B cell (primary cell): ENCODE measurements around the gene MYL6.

Source experiments
- EZH2 ChIP-seq: IDR thresholded peaks from 2 replicates; pipeline ENCODE4 v1.6.1; 2012; ENCODE audit warnings: borderline replicate concordance, low read depth, mild to moderate bottlenecking, moderate library complexity, low read length; ENCODE audit not compliant: insufficient read depth, poor library complexity, severe bottlenecking
- TF ChIP-seq, protein P1 (sequence below): fragments of 200-600 bp; IDR thresholded peaks from one replicate; pipeline ENCODE4 v1.8.0; 2022; ENCODE audit warnings: antibody characterized with exemption, mild to moderate bottlenecking

DNA sequence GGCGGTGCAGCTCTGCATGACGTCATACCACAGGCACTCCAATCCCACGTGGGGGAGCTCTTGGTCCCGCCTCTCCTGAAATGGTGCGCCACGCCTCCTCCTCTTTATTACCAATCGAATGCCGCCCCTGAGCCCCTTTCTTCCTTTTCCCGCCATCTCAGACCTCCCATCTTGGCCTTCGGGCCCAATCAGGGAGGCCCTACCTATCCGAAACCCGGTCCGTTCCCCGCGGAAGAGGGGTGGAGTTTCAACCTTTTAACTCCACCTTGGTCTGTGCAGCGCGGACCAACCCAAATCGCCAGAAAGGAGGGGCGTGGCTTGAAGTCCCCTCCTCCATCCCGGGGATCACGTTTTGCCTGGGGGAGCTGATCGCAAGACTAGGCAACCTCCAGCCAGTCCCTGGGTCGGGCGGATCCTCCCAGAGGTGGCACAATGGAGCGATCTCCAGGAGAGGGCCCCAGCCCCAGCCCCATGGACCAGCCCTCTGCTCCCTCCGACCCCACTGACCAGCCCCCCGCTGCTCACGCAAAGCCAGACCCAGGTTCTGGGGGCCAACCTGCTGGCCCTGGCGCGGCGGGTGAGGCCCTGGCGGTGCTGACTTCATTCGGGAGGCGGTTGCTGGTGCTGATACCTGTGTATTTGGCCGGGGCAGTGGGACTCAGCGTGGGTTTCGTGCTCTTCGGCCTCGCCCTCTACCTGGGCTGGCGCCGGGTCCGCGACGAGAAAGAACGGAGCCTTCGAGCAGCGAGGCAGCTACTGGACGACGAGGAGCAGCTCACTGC, 30.1 kb upstream of the MYL6 start, which contains the start of gene ESYT1:
- TF ChIP-seq, protein P1, sequence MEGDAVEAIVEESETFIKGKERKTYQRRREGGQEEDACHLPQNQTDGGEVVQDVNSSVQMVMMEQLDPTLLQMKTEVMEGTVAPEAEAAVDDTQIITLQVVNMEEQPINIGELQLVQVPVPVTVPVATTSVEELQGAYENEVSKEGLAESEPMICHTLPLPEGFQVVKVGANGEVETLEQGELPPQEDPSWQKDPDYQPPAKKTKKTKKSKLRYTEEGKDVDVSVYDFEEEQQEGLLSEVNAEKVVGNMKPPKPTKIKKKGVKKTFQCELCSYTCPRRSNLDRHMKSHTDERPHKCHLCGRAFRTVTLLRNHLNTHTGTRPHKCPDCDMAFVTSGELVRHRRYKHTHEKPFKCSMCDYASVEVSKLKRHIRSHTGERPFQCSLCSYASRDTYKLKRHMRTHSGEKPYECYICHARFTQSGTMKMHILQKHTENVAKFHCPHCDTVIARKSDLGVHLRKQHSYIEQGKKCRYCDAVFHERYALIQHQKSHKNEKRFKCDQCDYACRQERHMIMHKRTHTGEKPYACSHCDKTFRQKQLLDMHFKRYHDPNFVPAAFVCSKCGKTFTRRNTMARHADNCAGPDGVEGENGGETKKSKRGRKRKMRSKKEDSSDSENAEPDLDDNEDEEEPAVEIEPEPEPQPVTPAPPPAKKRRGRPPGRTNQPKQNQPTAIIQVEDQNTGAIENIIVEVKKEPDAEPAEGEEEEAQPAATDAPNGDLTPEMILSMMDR: no peak
- no peak for TF ChIP-seq EZH2
